HPDE6-E6E7 (cell line): Measurements from ENCODE around the gene CD96.
"Not testable (repeated sequence)": the region's sequence is repeated elsewhere in the genome, so short reads cannot be mapped to it uniquely, and the experiment has no call there.

Source experiments
- DNase-seq: peaks from one replicate; pipeline ENCODE4 v3.0.0; 2011; ENCODE audit warnings: missing footprints; ENCODE audit errors: extremely low spot score

The CD96 gene

GRCh38 chr3:111672461-111672860 is 130.5 kb downstream of the CD96 start:
- DNase-seq = not testable (repeated sequence)

- DNase-seq = no peak
Measured at GRCh38 chr3:111675846-111676210, 133.8 kb downstream of the CD96 start.

GRCh38 chr3:111676211-111677006 is 134.4 kb downstream of the CD96 start:
- peak; percentile 71 for DNase-seq

- no peak for DNase-seq
Measured at GRCh38 chr3:111677007-111677392, 135.0 kb downstream of the CD96 start.

- DNase-seq = no peak
Measured at GRCh38 chr3:111681661-111682426, 139.8 kb downstream of the CD96 start.

- DNase-seq = no peak
Measured at GRCh38 chr3:111684640-111685039, 142.6 kb downstream of the CD96 start.

GRCh38 chr3:111688190-111688800 is 146.3 kb downstream of the CD96 start:
- no peak for DNase-seq

- DNase-seq = no peak
Measured at GRCh38 chr3:111690242-111690641, 148.2 kb downstream of the CD96 start.

- peak; percentile 36 for DNase-seq
Measured at GRCh38 chr3:111691293-111691909, 149.4 kb downstream of the CD96 start.

GRCh38 chr3:111692593-111693552 is 150.9 kb downstream of the CD96 start:
- DNase-seq = no peak

GRCh38 chr3:111694471-111694870 is 152.5 kb downstream of the CD96 start:
- no peak for DNase-seq

GRCh38 chr3:111695636-111696117 is 153.7 kb downstream of the CD96 start:
- peak; percentile 53 for DNase-seq

- DNase-seq = no peak
Measured at GRCh38 chr3:111700054-111700453, 158.1 kb downstream of the CD96 start.

GRCh38 chr3:111701292-111701906 is 159.4 kb downstream of the CD96 start:
- DNase-seq = no peak
